ENCODE measurements around the gene NR1D1.

NR1D1 gene

GRCh38 chr17:40101367-40102210, 1.2 kb upstream of the NR1D1 start:
- Histone ChIP-seq H3K9me3 (ENCODE audit: control insufficient read depth, insufficient read depth, low read depth, low read length) (no peaks in the 10 kb centered on the region), H3K4me3 (ENCODE audit: low read depth, low read length) (no peak overlapping the region), H3K4me1 (ENCODE audit: control insufficient read depth, insufficient read depth, low read length) (peaks cover 16% of the 10 kb centered on the region), H3K36me3 (ENCODE audit: control insufficient read depth in 2 of 2, insufficient read depth in 1 of 2, low read length in 2 of 2) (peaks cover 0 to 6% of the 10 kb centered on the region in 2 experiments; a peak in 1 of 3 replicates), H3K27ac (ENCODE audit: extremely low read depth, low read depth, low read length) (no peak overlapping the region)
- TF ChIP-seq ZNF175 (tag by site-specific recombination; IDR thresholded peaks at IDR 0.05) (no peak), ZBTB21 (tag by site-specific recombination; IDR thresholded peaks at IDR 0.05) (0 out of 2 replicates have a peak, but pooled peaks have one; percentile 3), ZBTB7A (tag by site-specific recombination; IDR thresholded peaks at IDR 0.05; ENCODE audit: low read depth) (peak; percentile 15; the same call in 1 of the 2 replicates), TRIM28 (IDR thresholded peaks at IDR 0.05; ENCODE audit: borderline replicate concordance, low read length) (no peak)
- CTCF ChIA-PET = interaction anchor here (0.6 to 7.2 kb wide), 12 partner anchors 7 to 100 kb away, joined by 3 to 61 read pairs (median 5); partner anchors contain the start of gene MED24
- POLR2A ChIA-PET = interaction anchor here (0.7 to 5.3 kb wide), 11 partner anchors 11 to 1587 kb away, joined by 3 to 117 read pairs (median 8); partner anchors contain the start of genes CASC3, MED24, MSL1 and PSMD3

- Histone ChIP-seq H3K9me3 (ENCODE audit: control insufficient read depth, insufficient read depth, low read depth, low read length) (no peaks in the 10 kb centered on the region), H3K27ac (ENCODE audit: extremely low read depth, low read depth, low read length) (no peak overlapping the region; the same call in 1 of the 2 replicates), H3K4me3 (ENCODE audit: low read depth, low read length) (peak overlapping the region; percentile 20), H3K4me1 (ENCODE audit: control insufficient read depth, insufficient read depth, low read length) (peaks cover 16% of the 10 kb centered on the region), H3K36me3 (ENCODE audit: control insufficient read depth in 2 of 2, insufficient read depth in 1 of 2, low read length in 2 of 2) (peaks cover 0 to 13% of the 10 kb centered on the region in 2 experiments; a peak in 1 of 3 replicates)
- ChIA-PET CTCF (interaction anchor here (0.6 to 7.2 kb wide), 14 partner anchors 8 to 101 kb away, joined by 3 to 61 read pairs (median 5); partner anchors contain the start of gene MED24), POLR2A (interaction anchor here (0.7 to 5.3 kb wide), 18 partner anchors 12 to 1587 kb away, joined by 3 to 117 read pairs (median 6); partner anchors contain the start of genes CASC3, MED24, MSL1 and PSMD3)
- TF ChIP-seq ZNF837 (tag by site-specific recombination; IDR thresholded peaks at IDR 0.05) (no peak), PATZ1 (tag by site-specific recombination; IDR thresholded peaks at IDR 0.05) (peak; percentile 78), ZNF48 (tag by site-specific recombination; IDR thresholded peaks at IDR 0.05) (no peak), ZNF121 (tag by site-specific recombination; IDR thresholded peaks at IDR 0.05) (no peak), ZNF521 (tag by site-specific recombination; IDR thresholded peaks at IDR 0.05) (no peak), KLF16 (tag by site-specific recombination; IDR thresholded peaks at IDR 0.05) (no peak), ZNF639 (tag by site-specific recombination; IDR thresholded peaks at IDR 0.05) (peak; percentile 14; the same call in 1 of the 2 replicates), PRDM1 (tag by site-specific recombination; IDR thresholded peaks at IDR 0.05) (peak; percentile 82), ZNF280C (tag by site-specific recombination; IDR thresholded peaks at IDR 0.05) (no peak), ZNF530 (tag by site-specific recombination; IDR thresholded peaks at IDR 0.05; ENCODE audit: low read depth) (no peak), ZNF76 (tag by site-specific recombination; IDR thresholded peaks at IDR 0.05; ENCODE audit: borderline replicate concordance, low read depth) (peak; percentile 95), YY2 (tag by site-specific recombination; IDR thresholded peaks at IDR 0.05) (no peak), PRDM10 (tag by site-specific recombination; IDR thresholded peaks at IDR 0.05) (peak; percentile 74)
Measured at GRCh38 chr17:40100669-40101366, 429 bp upstream of the NR1D1 start.

All from HEK293 (cell line).